Right lobe of liver (tissue), 6 donors: ENCODE results near the gene CCBE1. TPM values are rescaled to one million over a fixed set of nuclear protein-coding genes. Genes with fewer than 3 reads are reported as not detected.

Experiments
- ATAC-seq, 4 donors: fragments of 200-7000 bp; cut with Tn5 transposase; one replicate each; pipeline ENCODE4 v1.9.1; 2020; ENCODE audit warnings: mild to moderate bottlenecking in 4 of 4, moderate library complexity in 4 of 4
- DNase-seq, 3 donors: peaks; one replicate each; pipeline ENCODE4 v3.0.0-alpha.2; 2020
- H3K27ac ChIP-seq, 3 donors: fragments of 200-600 bp; one replicate each; pipeline ENCODE4 v1.8.0; 2022
- H3K27me3 ChIP-seq, 2 donors: fragments of 200-600 bp; one replicate each; pipeline ENCODE4 v1.8.0; 2022
- H3K36me3 ChIP-seq, 4 donors: fragments of 200-600 bp; sonication (generic) in 1 of 4; one replicate each; pipeline versions ENCODE4 v1.5.1 to v1.8.0; 2017 to 2022; ENCODE audit warnings: control low read depth in 1 of 4
- H3K4me1 ChIP-seq, 4 donors: fragments of 200-600 bp; sonication (generic) in 1 of 4; one replicate each; pipeline versions ENCODE4 v1.5.1 to v1.8.0; 2017 to 2022; ENCODE audit warnings: control low read depth in 1 of 4
- H3K4me3 ChIP-seq, 3 donors: fragments of 200-600 bp; one replicate each; pipeline ENCODE4 v1.8.0; 2022
- H3K9me3 ChIP-seq, 4 donors: fragments of 200-600 bp; sonication (generic) in 1 of 4; one replicate each; pipeline versions ENCODE4 v1.5.1 to v1.8.0; 2017 to 2022; ENCODE audit warnings: control low read depth in 1 of 4
- CTCF ChIP-seq, 4 donors: fragments of 200-600 bp in 3 of 4; fragments of 450-650 bp in 1 of 4; IDR thresholded peaks; one replicate each; pipeline versions ENCODE4 v1.5.1 to v1.8.0; 2016 to 2022; ENCODE audit warnings: antibody characterized with exemption in 4 of 4, mild to moderate bottlenecking in 2 of 4
- POLR2A ChIP-seq: fragments of 450-650 bp; IDR thresholded peaks from one replicate; pipeline ENCODE4 v1.6.1; 2017; ENCODE audit warnings: antibody characterized with exemption, mild to moderate bottlenecking
- WGBS: methylation state at CpG from one replicate; pipeline ENCODE4 v1.1.6; 2018; ENCODE audit warnings: low coverage, low lambda C conversion rate; ENCODE audit not compliant: insufficient coverage; ENCODE audit errors: missing lambda C conversion rate; 5-methylcytosine and 5-hydroxymethylcytosine counted together
- intact Hi-C, 2 donors: fragments of 100-400 bp; cut with DNase I; formaldehyde crosslinking; loops; one replicate each; pipeline versions ENCODE4 v1.11.2 to v1.14.1; 2022
- total RNA-seq, 6 experiments: library from RNA; depleted of rRNA in 2 of 6; stranded (reverse); fragments of >200 nt in 2 of 6; fragmentation: NEBNext Ultra II Directional in 3 of 6; extraction: Animal tissue kit (Norgen Biotek cat#: 25700) in 3 of 6; gene quantifications; one replicate each; pipeline versions ENCODE4 v1.1.0 to v1.2.4, GENCODE V29; 2016 to 2023
- donor health status: DM: no; HTN: yes; CAD: no.
- donor health status: DM: no; HTN: no; CAD: no.
- donor health status: DM: no; HTN: no; CAD: no.
- donor health status: DM: no; HTN: yes; CAD: no.
- donor health status: DM: no; HTN: yes; CAD: no.

Gene CCBE1
- total RNA-seq, 6 experiments from 2014 or later, result 2.7 to 6.9 (median 4.3) TPM

GRCh38 chr18:59383851-59384250, 313.4 kb downstream of the CCBE1 start:
- ATAC-seq, result no peak

GRCh38 chr18:59382383-59382782, 314.8 kb downstream of the CCBE1 start:
- Histone ChIP-seq H3K4me3 (no peak overlapping the region), H3K27me3 (no peaks in the 10 kb centered on the region), H3K9me3 (no peaks in the 10 kb centered on the region), H3K27ac (no peak overlapping the region), H3K36me3 (no peaks in the 10 kb centered on the region), H3K4me1 (no peaks in the 10 kb centered on the region)
- DNase-seq (no peak), ATAC-seq (no peak)
- intact Hi-C loops, result no loop called here
- no peak for TF ChIP-seq CTCF (IDR thresholded peaks at IDR 0.05)
- TF ChIP-seq POLR2A, result no peak
- 64% methylated on average over 7 of the region's 7 CpGs for WGBS

More at GRCh38 chr18:59383851-59384250, 313.4 kb downstream of the CCBE1 start:
- no peaks in the 10 kb centered on the region for H3K36me3 ChIP-seq
- no peaks in the 10 kb centered on the region for H3K4me1 ChIP-seq
- H3K9me3 ChIP-seq, result no peaks in the 10 kb centered on the region
- no peak for TF ChIP-seq POLR2A
- TF ChIP-seq CTCF (IDR thresholded peaks at IDR 0.05), result no peak
- no peak overlapping the region for H3K4me3 ChIP-seq
- intact Hi-C loops, result no loop called here
- no peaks in the 10 kb centered on the region for H3K27me3 ChIP-seq
- DNase-seq, result no peak
- H3K27ac ChIP-seq, result no peak overlapping the region
- WGBS, result 37% methylated on average over 6 of the region's 6 CpGs

GRCh38 chr18:59381949-59382348, 315.3 kb downstream of the CCBE1 start:
- Histone ChIP-seq H3K27me3 (no peaks in the 10 kb centered on the region), H3K36me3 (no peaks in the 10 kb centered on the region), H3K4me1 (no peaks in the 10 kb centered on the region), H3K9me3 (no peaks in the 10 kb centered on the region), H3K27ac (no peak overlapping the region), H3K4me3 (no peak overlapping the region)
- intact Hi-C loops, result no loop called here
- DNase-seq (no peak), ATAC-seq (no peak)
- TF ChIP-seq POLR2A (no peak), CTCF (IDR thresholded peaks at IDR 0.05) (no peak)
- 51% methylated on average over 6 of the region's 6 CpGs for WGBS

Other genes starting within 250 kb of the CCBE1 start
- gene PMAIP1, start 202.6 kb upstream of the CCBE1 start, total RNA-seq, result under 1 TPM in 5 of 6 experiments, not detected in 1; 0.18 to 0.55 (median 0.37) TPM